Calu3 (cell line): ENCODE results near the gene PLCB3. TPM values are rescaled to one million over a fixed set of nuclear protein-coding genes. Genes with fewer than 3 reads are reported as not detected.
A peak's percentile ranks its signal among the peaks of the same experiment; 100 is the strongest.

Experiments
- BruUV-seq: library from RNA; stranded (reverse); fragments of 400-500 nt; replicated peaks from 2 replicates; lab custom pipeline; 2021; lab: Mats Ljungman, UMichigan
- CTCF ChIA-PET: fragments of 300-600 bp; sonication (Branson Sonifier 250); formaldehyde crosslinking; loops from one replicate; lab custom pipeline; 2022; ENCODE audit warnings: antibody characterized with exemption; lab: Charles Lee
- DNase-seq: peaks from one replicate; pipeline ENCODE4 v3.0.0; 2022
- H3K27ac Mint-ChIP-seq: one replicate; pipeline ENCODE4 v1.8.0; 2022; ENCODE audit warnings: mixed read lengths; ENCODE audit not compliant: unreplicated experiment
- H3K27me3 Mint-ChIP-seq: one replicate; pipeline ENCODE4 v1.8.0; 2022; ENCODE audit warnings: mixed read lengths; ENCODE audit not compliant: unreplicated experiment
- H3K36me3 Mint-ChIP-seq: one replicate; pipeline ENCODE4 v1.8.0; 2022; ENCODE audit warnings: mild to moderate bottlenecking, moderate library complexity, mixed read lengths; ENCODE audit not compliant: insufficient read depth, unreplicated experiment
- H3K4me1 Mint-ChIP-seq: one replicate; pipeline ENCODE4 v1.8.0; 2022; ENCODE audit warnings: mild to moderate bottlenecking, low read depth, mixed read lengths; ENCODE audit not compliant: unreplicated experiment
- H3K4me3 Mint-ChIP-seq: one replicate; pipeline ENCODE4 v1.8.0; 2022; ENCODE audit warnings: mild to moderate bottlenecking, low read depth, moderate library complexity, mixed read lengths; ENCODE audit not compliant: unreplicated experiment
- H3K9me3 Mint-ChIP-seq: one replicate; pipeline ENCODE4 v1.8.0; 2022; ENCODE audit warnings: low read depth, mixed read lengths; ENCODE audit not compliant: unreplicated experiment
- intact Hi-C: fragments of 100-400 bp; cut with micrococcal nuclease; formaldehyde crosslinking; loops from one replicate; pipeline ENCODE4 v1.10.0; 2022; ENCODE audit not compliant: unreplicated experiment
- total RNA-seq: library from RNA; stranded (reverse); gene quantifications from 2 replicates; pipeline ENCODE4 v1.2.3, GENCODE V29; 2022
- TF ChIP-seq, protein P1 (sequence below): fragments of 200-600 bp; IDR thresholded peaks from one replicate; pipeline ENCODE4 v1.8.0; 2022; ENCODE audit warnings: antibody characterized with exemption; ENCODE audit not compliant: unreplicated experiment

The PLCB3 gene
- total RNA-seq, 1 experiment from 2014 or later = 39.5 TPM

DNA sequence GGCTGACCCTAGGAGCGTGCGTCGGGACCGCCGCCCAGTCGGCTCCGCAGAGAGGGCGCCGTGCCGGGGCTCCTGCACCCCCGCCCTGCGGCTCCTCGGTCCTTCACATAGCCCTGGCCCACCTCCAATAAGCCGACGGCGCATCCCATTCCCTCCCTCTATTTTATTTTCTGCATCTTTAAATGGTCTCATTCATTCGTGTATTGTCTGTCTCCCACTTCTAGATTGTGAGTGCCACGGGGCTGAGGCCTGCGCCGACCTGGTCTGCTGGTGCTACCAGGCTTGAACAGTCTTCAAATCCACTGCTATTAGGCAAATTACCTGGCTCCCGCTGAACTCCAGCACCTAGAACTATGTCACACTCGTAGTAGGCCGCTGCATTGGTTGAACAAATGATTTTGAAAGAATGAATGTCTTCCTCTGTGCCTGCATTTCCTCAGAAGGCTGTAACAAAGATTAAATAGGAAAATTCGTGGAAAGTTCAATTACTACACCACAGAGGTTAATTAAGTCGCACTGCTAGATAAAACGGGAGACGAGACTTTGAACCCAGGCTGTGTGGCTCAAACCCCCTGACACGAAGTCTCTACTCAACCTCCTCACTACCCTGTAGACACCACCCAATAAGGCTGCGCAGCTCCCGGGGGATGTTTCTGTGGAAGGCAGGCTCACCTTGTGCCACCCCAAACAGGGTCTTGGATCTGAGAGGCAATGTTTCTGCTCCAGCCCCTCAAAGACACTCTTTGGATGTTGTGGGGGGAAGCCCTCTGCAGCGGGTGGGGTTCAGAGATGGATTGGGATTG is 3.4 kb upstream of the PLCB3 start:
- DNase-seq = no peak
- peaks cover 25% of the 10 kb centered on the region for H3K4me1 Mint-ChIP-seq
- CTCF ChIA-PET = interaction anchor here (0.6 to 1.5 kb wide), 2 partner anchors 11 to 40 kb away, joined by 6 to 7 read pairs; no protein-coding TSS in a partner anchor
- no peaks in the 10 kb centered on the region for H3K9me3 Mint-ChIP-seq
- no peaks in the 10 kb centered on the region for H3K27me3 Mint-ChIP-seq
- TF ChIP-seq, protein P1, sequence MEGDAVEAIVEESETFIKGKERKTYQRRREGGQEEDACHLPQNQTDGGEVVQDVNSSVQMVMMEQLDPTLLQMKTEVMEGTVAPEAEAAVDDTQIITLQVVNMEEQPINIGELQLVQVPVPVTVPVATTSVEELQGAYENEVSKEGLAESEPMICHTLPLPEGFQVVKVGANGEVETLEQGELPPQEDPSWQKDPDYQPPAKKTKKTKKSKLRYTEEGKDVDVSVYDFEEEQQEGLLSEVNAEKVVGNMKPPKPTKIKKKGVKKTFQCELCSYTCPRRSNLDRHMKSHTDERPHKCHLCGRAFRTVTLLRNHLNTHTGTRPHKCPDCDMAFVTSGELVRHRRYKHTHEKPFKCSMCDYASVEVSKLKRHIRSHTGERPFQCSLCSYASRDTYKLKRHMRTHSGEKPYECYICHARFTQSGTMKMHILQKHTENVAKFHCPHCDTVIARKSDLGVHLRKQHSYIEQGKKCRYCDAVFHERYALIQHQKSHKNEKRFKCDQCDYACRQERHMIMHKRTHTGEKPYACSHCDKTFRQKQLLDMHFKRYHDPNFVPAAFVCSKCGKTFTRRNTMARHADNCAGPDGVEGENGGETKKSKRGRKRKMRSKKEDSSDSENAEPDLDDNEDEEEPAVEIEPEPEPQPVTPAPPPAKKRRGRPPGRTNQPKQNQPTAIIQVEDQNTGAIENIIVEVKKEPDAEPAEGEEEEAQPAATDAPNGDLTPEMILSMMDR = no peak
- no TSS peak for BruUV-seq
- intact Hi-C loops = loop anchor here (10.0 kb wide), 1 partner anchor 57 kb away; the partner anchor contains the start of genes CATSPERZ and ESRRA
- H3K27ac Mint-ChIP-seq = peak overlapping the region; percentile 84
- H3K36me3 Mint-ChIP-seq = peaks cover 92% of the 10 kb centered on the region
- peak overlapping the region; percentile 96 for H3K4me3 Mint-ChIP-seq

DNA sequence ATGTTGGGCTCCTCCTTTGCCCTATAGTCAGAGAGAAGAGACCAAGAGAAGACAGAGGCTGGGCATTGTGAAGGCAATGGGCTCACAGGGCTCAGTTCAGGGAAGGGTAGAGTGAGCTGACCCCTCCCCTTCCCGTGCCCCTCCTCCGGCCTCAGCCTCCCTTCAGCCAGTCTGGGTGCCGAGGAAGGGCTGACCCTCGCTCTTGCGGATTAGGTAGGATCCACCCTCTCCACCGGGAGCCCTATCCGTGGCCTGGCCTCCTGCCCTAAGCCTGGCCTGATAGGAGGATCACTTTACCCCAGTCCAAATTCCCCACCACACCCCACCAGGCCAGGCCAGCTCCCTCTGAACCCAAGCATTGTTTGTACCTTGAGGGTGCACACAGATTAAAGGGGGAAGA is 2.8 kb upstream of the PLCB3 start:
- TF ChIP-seq, protein P1 = no peak
- intact Hi-C loops = loop anchor here (10.0 kb wide), 1 partner anchor 56 kb away; the partner anchor contains the start of genes CATSPERZ and ESRRA
- H3K36me3 Mint-ChIP-seq = peaks cover 87% of the 10 kb centered on the region
- peak overlapping the region; percentile 96 for H3K4me3 Mint-ChIP-seq
- no TSS peak for BruUV-seq
- H3K9me3 Mint-ChIP-seq = no peaks in the 10 kb centered on the region
- H3K27ac Mint-ChIP-seq = peak overlapping the region; percentile 44
- CTCF ChIA-PET = no interaction called here
- no peaks in the 10 kb centered on the region for H3K27me3 Mint-ChIP-seq
- no peak for DNase-seq
- H3K4me1 Mint-ChIP-seq = peaks cover 18% of the 10 kb centered on the region

DNA sequence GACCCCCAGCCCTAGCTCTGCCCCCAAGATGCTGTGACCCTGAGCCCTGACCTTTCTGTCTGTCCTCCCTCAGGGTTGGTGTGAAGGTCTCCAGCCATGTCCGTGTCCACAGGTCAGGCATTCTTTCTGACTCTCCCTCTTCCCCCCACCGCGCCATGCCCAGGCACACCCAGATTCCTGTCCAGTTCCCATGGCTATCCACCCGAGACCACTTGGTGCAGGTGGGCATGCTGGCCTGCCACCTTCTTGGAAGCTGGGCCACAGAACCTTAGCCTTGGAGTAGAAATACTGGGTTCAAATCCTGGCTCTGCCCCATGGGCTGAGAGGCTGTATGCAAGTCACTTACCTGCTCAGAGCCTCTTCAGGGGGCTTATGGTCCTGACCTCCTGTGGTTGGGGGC is 2.3 kb upstream of the PLCB3 start:
- H3K27ac Mint-ChIP-seq = peak overlapping the region; percentile 44
- peaks cover 87% of the 10 kb centered on the region for H3K36me3 Mint-ChIP-seq
- no peak for DNase-seq
- H3K27me3 Mint-ChIP-seq = no peaks in the 10 kb centered on the region
- intact Hi-C loops = loop anchor here (10.0 kb wide), 1 partner anchor 56 kb away; the partner anchor contains the start of genes CATSPERZ and ESRRA
- no peak overlapping the region for H3K4me3 Mint-ChIP-seq
- CTCF ChIA-PET = no interaction called here
- no TSS peak for BruUV-seq
- H3K4me1 Mint-ChIP-seq = peaks cover 14% of the 10 kb centered on the region
- TF ChIP-seq, protein P1 = no peak
- no peaks in the 10 kb centered on the region for H3K9me3 Mint-ChIP-seq

DNA sequence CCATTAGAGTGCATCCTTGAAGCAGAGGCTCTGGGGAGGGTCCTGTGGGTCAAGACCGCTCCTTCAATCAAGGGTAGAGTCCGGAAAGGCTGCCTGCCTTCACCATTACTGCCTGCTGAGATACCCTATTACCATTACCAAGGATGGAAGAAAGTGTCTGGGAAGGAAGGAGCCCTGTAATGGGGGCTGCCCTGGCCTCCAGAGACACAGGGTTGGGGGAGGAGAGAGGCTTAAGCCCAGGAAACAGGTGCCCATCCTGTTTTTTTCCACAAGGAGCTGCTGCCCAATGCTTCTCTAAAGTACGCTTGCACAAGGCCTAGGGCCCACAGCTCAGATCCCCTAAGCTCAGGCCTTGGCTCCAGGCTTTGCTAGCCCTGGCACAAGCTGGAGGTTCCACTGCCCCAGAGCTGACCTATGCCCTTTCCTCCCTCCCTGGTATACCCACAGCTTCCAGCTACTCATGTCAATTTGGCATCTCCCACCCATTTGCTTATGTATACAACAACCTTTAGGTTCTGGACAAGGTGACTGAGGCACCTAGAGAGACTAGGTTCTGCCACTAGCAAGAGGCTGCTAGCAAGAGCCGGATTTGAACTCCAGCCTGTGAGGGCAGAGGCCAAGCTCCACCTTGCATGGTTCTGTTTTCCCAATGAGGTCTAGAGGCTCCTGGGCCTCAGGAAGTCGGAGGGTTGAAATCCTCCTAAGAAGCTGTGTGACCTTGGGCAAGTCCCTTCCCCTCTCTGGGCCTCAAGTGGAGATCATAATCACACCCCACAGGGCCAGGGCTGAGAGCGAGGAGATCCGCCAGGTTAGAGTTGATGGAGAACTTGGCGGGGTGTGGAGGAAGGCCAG is 1.5 kb upstream of the PLCB3 start:
- Mint-ChIP-seq H3K9me3 (no peaks in the 10 kb centered on the region), H3K27me3 (no peaks in the 10 kb centered on the region), H3K4me1 (peaks cover 11% of the 10 kb centered on the region), H3K4me3 (no peak overlapping the region), H3K36me3 (peaks cover 84% of the 10 kb centered on the region), H3K27ac (peak overlapping the region; percentile 44)
- TF ChIP-seq, protein P1 = no peak
- intact Hi-C loops = loop anchor here (10.0 kb wide), 1 partner anchor 55 kb away; the partner anchor contains the start of genes CATSPERZ and ESRRA
- DNase-seq = no peak
- CTCF ChIA-PET = interaction anchor here (0.6 to 1.1 kb wide), 2 partner anchors 18 to 26 kb away, joined by 3 to 8 read pairs; no protein-coding TSS in a partner anchor
- no TSS peak for BruUV-seq
